Measurements from ENCODE around the gene TRIP11. TPM values are rescaled to one million over a fixed set of nuclear protein-coding genes. Genes with fewer than 3 reads are reported as not detected.

TRIP11 gene
- total RNA-seq, 4 donors from 2014 or later = 23.3 to 59.1 (median 36.9) TPM

- 92% methylated on average over 11 of the region's 11 CpGs for WGBS
- H3K27me3 ChIP-seq = no peaks in the 10 kb centered on the region
- H3K4me3 ChIP-seq = no peak overlapping the region
- TF ChIP-seq EP300 (IDR thresholded peaks at IDR 0.05) (no peak), POLR2A (IDR thresholded peaks at IDR 0.05) (no peak), POLR2AphosphoS5 (IDR thresholded peaks at IDR 0.05) (no peak), CTCF (IDR thresholded peaks at IDR 0.05) (no peak)
- DNase-seq (ENCODE audit: low spot score in 2 of 2) = no peak
- no peaks in the 10 kb centered on the region for H3K9me3 ChIP-seq
- peaks cover 28% of the 10 kb centered on the region for H3K4me1 ChIP-seq
- no peak overlapping the region for H3K27ac ChIP-seq
- peaks cover 33% of the 10 kb centered on the region for H3K36me3 ChIP-seq
Measured at GRCh38 chr14:92033906-92034687, 5.8 kb downstream of the TRIP11 start.

GRCh38 chr14:92033433-92033832 lies 6.4 kb downstream of the TRIP11 start:
- peaks cover 36% of the 10 kb centered on the region for H3K36me3 ChIP-seq
- H3K27me3 ChIP-seq = no peaks in the 10 kb centered on the region
- no peak overlapping the region for H3K27ac ChIP-seq
- WGBS = 98% methylated on average over 1 of the region's 1 CpG
- DNase-seq (ENCODE audit: low spot score in 2 of 2) = no peak
- no peak overlapping the region for H3K4me3 ChIP-seq
- H3K9me3 ChIP-seq = no peaks in the 10 kb centered on the region
- no peak for TF ChIP-seq EP300 (IDR thresholded peaks at IDR 0.05)
- no peak for TF ChIP-seq POLR2AphosphoS5 (IDR thresholded peaks at IDR 0.05)
- no peak for TF ChIP-seq CTCF (IDR thresholded peaks at IDR 0.05)
- TF ChIP-seq POLR2A (IDR thresholded peaks at IDR 0.05) = no peak
- peaks cover 22% of the 10 kb centered on the region for H3K4me1 ChIP-seq

GRCh38 chr14:92026548-92027190 lies 13.2 kb downstream of the TRIP11 start:
- Histone ChIP-seq H3K4me3 (no peak overlapping the region), H3K27me3 (no peaks in the 10 kb centered on the region), H3K9me3 (no peaks in the 10 kb centered on the region), H3K27ac (no peak overlapping the region), H3K4me1 (no peaks in the 10 kb centered on the region), H3K36me3 (peaks cover 61% of the 10 kb centered on the region)
- DNase-seq (ENCODE audit: low spot score in 2 of 2) = no peak
- 92% methylated on average over 21 of the region's 21 CpGs for WGBS
- TF ChIP-seq EP300 (IDR thresholded peaks at IDR 0.05) (no peak), POLR2A (IDR thresholded peaks at IDR 0.05) (no peak), CTCF (IDR thresholded peaks at IDR 0.05) (no peak), POLR2AphosphoS5 (IDR thresholded peaks at IDR 0.05) (no peak)

- TF ChIP-seq POLR2A (IDR thresholded peaks at IDR 0.05) (no peak), CTCF (IDR thresholded peaks at IDR 0.05) (no peak), POLR2AphosphoS5 (IDR thresholded peaks at IDR 0.05) (no peak), EP300 (IDR thresholded peaks at IDR 0.05) (no peak)
- Histone ChIP-seq H3K9me3 (no peaks in the 10 kb centered on the region), H3K27me3 (no peaks in the 10 kb centered on the region), H3K4me3 (no peak overlapping the region), H3K4me1 (no peaks in the 10 kb centered on the region), H3K27ac (no peak overlapping the region), H3K36me3 (peaks cover 56% of the 10 kb centered on the region)
- 86% methylated on average over 1 of the region's 1 CpG for WGBS
- DNase-seq (ENCODE audit: low spot score in 2 of 2) = no peak
Measured at GRCh38 chr14:92022036-92022435, 17.8 kb downstream of the TRIP11 start.

- peaks cover 56% of the 10 kb centered on the region for H3K36me3 ChIP-seq
- DNase-seq (ENCODE audit: low spot score in 2 of 2) = no peak
- no peaks in the 10 kb centered on the region for H3K4me1 ChIP-seq
- no peak overlapping the region for H3K4me3 ChIP-seq
- no peaks in the 10 kb centered on the region for H3K27me3 ChIP-seq
- H3K27ac ChIP-seq = no peak overlapping the region
- TF ChIP-seq EP300 (IDR thresholded peaks at IDR 0.05) (no peak), POLR2A (IDR thresholded peaks at IDR 0.05) (no peak), POLR2AphosphoS5 (IDR thresholded peaks at IDR 0.05) (no peak), CTCF (IDR thresholded peaks at IDR 0.05) (no peak)
- 92% methylated on average over 3 of the region's 3 CpGs for WGBS
- H3K9me3 ChIP-seq = no peaks in the 10 kb centered on the region
Measured at GRCh38 chr14:92021523-92021922, 18.3 kb downstream of the TRIP11 start.

All from suprapubic skin (tissue), 4 donors.